ENCODE data around the gene CALB2. TPM values are rescaled to one million over a fixed set of nuclear protein-coding genes. Genes with fewer than 3 reads are reported as not detected.

Gene CALB2
- total RNA-seq, 1 donor: under 0.01 TPM

DNA sequence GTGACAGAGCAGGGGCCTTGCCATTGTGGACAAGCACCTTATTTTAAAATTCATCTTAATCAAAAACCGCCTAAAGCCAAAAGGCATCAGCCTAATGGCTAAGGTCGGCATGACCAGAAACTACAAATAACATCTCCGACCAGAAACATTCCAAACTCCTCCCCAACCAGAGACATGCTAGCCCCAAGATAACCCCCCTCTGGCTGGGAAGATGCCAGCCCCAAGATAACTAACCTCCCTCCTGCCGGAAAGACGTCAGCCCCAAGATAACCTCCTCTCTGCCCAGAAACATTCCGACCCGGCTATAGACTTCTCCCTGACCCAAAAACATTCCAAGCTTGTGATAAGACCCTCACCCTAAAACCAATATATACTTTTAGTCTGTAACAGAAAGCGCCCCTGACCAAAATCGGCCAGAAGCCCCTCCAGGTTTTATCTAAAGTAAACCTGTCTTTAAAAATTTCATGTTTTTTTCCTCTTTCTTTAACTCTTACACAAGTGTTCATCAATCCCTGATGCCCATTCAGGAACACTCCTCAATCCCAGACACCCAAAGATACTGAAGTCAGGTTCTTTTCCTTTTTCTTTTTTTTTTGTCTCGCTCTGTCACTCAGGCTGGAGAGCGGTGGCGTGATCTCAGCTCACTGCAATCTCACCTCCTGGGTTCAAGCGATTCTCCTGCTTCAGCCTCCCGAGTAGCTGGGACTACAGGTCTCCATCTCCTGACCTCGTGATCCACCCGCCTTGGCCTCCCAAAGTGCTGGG is 50.7 kb downstream of the CALB2 start:
- TF ChIP-seq, protein P1, sequence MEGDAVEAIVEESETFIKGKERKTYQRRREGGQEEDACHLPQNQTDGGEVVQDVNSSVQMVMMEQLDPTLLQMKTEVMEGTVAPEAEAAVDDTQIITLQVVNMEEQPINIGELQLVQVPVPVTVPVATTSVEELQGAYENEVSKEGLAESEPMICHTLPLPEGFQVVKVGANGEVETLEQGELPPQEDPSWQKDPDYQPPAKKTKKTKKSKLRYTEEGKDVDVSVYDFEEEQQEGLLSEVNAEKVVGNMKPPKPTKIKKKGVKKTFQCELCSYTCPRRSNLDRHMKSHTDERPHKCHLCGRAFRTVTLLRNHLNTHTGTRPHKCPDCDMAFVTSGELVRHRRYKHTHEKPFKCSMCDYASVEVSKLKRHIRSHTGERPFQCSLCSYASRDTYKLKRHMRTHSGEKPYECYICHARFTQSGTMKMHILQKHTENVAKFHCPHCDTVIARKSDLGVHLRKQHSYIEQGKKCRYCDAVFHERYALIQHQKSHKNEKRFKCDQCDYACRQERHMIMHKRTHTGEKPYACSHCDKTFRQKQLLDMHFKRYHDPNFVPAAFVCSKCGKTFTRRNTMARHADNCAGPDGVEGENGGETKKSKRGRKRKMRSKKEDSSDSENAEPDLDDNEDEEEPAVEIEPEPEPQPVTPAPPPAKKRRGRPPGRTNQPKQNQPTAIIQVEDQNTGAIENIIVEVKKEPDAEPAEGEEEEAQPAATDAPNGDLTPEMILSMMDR (IDR thresholded peaks at IDR 0.05; ENCODE audit: insufficient read depth, low read depth, low read length): no peak
- H3K4me3 ChIP-seq (ENCODE audit: low read depth, low read length): no peak overlapping the region
- peak; percentile 65 for DNase-seq (ENCODE audit: low read depth)

DNA sequence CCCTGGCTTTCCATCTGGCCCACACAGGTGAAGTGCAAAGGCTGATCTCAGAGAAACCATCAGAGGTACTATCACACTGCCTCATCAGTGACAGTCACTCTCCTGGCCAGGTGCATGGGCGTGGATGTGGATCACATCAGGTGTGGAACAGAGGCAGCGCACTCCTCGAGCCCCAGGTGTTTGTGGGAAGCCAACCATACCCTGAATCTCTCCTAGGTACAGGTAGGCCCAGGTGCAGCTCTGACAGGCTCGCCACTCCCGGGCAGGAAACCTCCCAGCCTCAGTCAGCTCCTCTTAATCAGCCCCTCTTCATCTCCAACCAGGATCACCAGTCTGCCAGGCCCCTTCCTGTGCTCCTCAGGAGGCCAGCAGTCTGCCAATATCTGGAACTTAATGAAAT is 51.6 kb downstream of the CALB2 start:
- TF ChIP-seq, protein P1 (IDR thresholded peaks at IDR 0.05; ENCODE audit: insufficient read depth, low read depth, low read length): no peak
- H3K4me3 ChIP-seq (ENCODE audit: low read depth, low read length): no peak overlapping the region
- DNase-seq (ENCODE audit: low read depth): no peak

DNA sequence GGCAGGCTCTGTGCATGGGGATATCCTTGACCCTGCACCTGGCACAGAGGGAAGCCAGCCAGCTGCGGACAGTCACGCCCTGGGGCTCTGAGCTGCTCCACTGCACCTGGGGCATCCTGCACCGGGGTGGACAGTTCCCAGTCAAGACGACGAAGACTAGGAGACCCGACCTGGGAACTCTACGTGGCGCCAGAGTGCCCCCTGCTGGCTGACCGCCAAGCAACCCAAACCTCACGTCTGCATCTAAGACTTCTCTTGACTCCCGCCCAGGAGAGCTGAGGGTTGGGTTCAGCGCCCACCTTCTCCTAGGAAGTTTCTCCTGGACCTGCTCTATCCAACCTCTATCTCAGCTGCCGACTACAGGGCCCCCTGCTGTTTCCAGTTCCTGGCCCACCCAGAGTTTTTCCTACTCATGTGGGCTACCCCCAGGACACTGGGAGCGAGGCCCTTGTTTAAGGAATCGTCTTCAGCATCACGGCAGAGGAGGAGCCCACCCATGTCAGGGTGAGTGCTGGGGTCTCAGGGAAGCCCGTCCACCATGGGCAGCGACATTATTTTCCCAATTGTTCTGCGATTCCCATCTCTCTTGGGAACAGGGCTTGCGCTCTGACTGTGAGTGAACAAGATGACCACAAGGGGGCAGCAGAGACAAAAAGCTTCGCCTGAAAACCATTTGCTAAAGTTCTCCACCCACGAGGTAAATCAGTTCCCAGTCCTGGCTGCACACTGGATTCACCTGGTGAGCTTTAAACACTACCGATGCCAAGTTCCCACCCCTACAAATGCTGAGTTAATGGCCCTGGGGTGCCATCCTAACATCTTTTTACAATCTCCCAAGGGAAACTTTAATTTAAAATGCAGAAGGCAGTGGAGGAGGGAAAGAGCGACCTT is 54.0 kb downstream of the CALB2 start:
- DNase-seq (ENCODE audit: low read depth): peak; percentile 71
- TF ChIP-seq, protein P1 (IDR thresholded peaks at IDR 0.05; ENCODE audit: insufficient read depth, low read depth, low read length): peak; percentile 87
- no peak overlapping the region for H3K4me3 ChIP-seq (ENCODE audit: low read depth, low read length)

DNA sequence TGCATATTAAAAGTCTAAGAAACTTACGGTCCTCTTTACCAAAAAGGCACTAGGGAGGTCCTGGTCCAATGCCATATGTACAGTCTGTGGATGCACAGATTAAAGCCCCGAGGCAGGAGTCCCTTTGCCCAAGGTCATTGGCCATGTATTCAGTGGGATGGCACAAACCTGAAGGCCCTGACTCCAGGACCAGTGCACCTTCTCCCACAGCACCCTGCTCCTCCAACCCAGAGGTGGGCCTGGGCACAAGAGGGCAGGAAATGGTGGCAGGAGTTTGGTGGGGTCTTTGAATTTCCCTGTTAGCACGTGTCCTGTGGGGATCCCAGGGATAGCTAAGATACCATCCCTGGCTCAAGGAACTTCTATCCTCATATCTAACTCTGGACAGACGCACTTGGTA is 54.8 kb downstream of the CALB2 start:
- TF ChIP-seq, protein P1 (IDR thresholded peaks at IDR 0.05; ENCODE audit: insufficient read depth, low read depth, low read length): no peak
- no peak for DNase-seq (ENCODE audit: low read depth)
- no peak overlapping the region for H3K4me3 ChIP-seq (ENCODE audit: low read depth, low read length)

DNA sequence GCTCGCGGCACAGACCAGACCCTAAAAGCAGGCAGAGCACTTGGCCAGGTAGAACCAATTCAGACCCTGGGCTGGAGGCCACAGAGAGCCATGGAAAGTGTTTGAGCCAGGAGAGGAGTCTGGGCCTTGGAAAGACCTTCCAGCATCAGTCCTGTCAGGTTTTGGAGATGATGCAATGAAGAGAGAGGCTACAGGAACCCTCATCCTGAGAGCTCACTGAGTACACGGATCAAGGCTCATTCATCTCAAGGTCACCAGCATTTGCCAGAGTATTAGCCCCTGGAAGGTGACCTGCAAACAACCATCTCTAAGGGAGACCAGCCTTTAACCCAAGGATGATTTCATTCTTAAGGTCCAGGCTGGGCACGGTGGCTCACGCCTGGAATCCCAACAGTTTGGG is 55.5 kb downstream of the CALB2 start:
- DNase-seq (ENCODE audit: low read depth): no peak
- TF ChIP-seq, protein P1 (IDR thresholded peaks at IDR 0.05; ENCODE audit: insufficient read depth, low read depth, low read length): no peak
- no peak overlapping the region for H3K4me3 ChIP-seq (ENCODE audit: low read depth, low read length)

DNA sequence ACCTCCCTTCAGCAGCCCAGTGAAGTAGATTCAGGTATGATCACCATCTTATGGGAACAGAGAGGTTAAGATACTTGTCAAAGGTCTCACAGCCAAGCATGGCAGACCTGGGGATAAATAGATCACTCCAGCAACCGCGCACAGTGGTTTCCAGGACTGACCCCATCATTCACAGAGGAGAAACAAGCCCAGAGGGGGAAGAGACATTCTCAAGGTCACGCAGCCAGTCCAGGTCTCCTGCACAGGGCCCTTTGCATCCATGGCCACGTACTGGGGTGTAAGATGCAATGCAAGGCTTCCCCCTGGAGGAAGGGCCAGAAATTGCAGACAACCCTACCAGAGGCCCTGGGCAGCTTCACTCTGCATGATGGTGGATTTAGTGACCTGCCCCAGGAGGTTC is 63.4 kb downstream of the CALB2 start:
- DNase-seq (ENCODE audit: low read depth): peak; percentile 7
- TF ChIP-seq, protein P1 (IDR thresholded peaks at IDR 0.05; ENCODE audit: insufficient read depth, low read depth, low read length): peak; percentile 49
- H3K4me3 ChIP-seq (ENCODE audit: low read depth, low read length): no peak overlapping the region
